Measurements from ENCODE around the gene TMEM263. TPM values are rescaled to one million over a fixed set of nuclear protein-coding genes. Genes with fewer than 3 reads are reported as not detected.
"Not testable (repeated sequence)": the region's sequence is repeated elsewhere in the genome, so short reads cannot be mapped to it uniquely, and the experiment has no call there.

Gene TMEM263
- total RNA-seq, 1 donor from 2014 or later: 160 TPM

DNA sequence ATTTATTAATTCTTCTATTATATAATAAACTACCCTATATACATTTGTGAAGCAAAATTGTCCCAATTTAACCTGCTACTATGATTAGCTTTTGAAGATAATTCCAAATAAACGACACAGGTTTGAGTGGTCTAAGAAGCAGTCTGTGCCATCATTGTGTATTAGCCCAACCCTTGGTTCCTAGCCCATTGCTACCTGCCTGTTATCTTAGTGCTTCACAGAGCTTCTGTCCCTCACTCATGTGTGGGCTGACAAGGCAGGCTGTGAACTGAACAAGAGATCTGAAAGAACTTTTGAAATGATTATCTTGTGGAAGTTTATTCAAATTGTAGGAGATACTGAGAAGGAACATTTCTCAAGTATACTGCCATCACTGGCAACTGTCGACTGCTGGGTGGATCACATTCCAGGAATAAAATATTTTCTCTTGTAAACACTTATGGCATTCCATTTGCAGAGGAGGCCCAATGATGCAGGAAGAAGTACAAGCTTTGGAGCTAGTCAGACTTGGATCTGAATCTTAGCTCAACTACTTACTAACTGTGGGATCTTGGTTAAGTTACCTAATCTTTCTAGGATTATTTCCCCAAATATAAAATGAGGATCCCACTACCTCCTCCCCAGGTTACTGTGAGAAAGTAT, 39.0 kb downstream of the TMEM263 start:
- no peak overlapping the region for H3K4me3 Mint-ChIP-seq (ENCODE audit: unreplicated experiment)
- DNase-seq (ENCODE audit: low read depth): peak; percentile 56
- FAIRE-seq: peak; percentile 23
- Histone ChIP-seq H3K36me3 (ENCODE audit: insufficient read depth, low read length) (peaks cover 7% of the 10 kb centered on the region), H3K4me3 (ENCODE audit: insufficient read depth, low read depth, low read length) (no peak overlapping the region), H3K27me3 (ENCODE audit: insufficient read depth, low read length) (no peaks in the 10 kb centered on the region), H3K27ac (ENCODE audit: low read depth, low read length) (no peak overlapping the region), H3K9ac (ENCODE audit: low read length) (no peak overlapping the region), H3K4me1 (ENCODE audit: insufficient read depth, low read length) (no peaks in the 10 kb centered on the region), H2AFZ (ENCODE audit: low read depth, low read length) (no peak overlapping the region), H3K4me2 (ENCODE audit: low read length) (peak overlapping the region; percentile 18), H4K20me1 (ENCODE audit: insufficient read depth, low read length) (no peaks in the 10 kb centered on the region), H3K9me3 (ENCODE audit: insufficient read depth, low read depth, low read length) (no peaks in the 10 kb centered on the region), H3K79me2 (ENCODE audit: insufficient read depth, low read length) (no peaks in the 10 kb centered on the region)
- H3K4me1 Mint-ChIP-seq (ENCODE audit: low read depth, unreplicated experiment): peaks cover 4% of the 10 kb centered on the region
- TF ChIP-seq EZH2 (IDR thresholded peaks at IDR 0.05; ENCODE audit: insufficient read depth, low read length): no peak
- TF ChIP-seq CTCF (IDR thresholded peaks at IDR 0.05; ENCODE audit: insufficient read depth, low read depth, low read length): no peak
- no peaks in the 10 kb centered on the region for H3K27me3 Mint-ChIP-seq (ENCODE audit: low read depth, unreplicated experiment)
- no peak overlapping the region for H3K27ac Mint-ChIP-seq (ENCODE audit: unreplicated experiment)
- no peaks in the 10 kb centered on the region for H3K9me3 Mint-ChIP-seq (ENCODE audit: unreplicated experiment)
- peaks cover 9% of the 10 kb centered on the region for H3K36me3 Mint-ChIP-seq (ENCODE audit: low read depth, unreplicated experiment)

- not testable (repeated sequence) for H3K4me1 Mint-ChIP-seq (ENCODE audit: low read depth, unreplicated experiment); FAIRE-seq; H3K79me2 ChIP-seq (ENCODE audit: insufficient read depth, low read length); H3K9me3 Mint-ChIP-seq (ENCODE audit: unreplicated experiment); H3K36me3 Mint-ChIP-seq (ENCODE audit: low read depth, unreplicated experiment); H3K4me3 ChIP-seq (ENCODE audit: insufficient read depth, low read depth, low read length); H2AFZ ChIP-seq (ENCODE audit: low read depth, low read length); DNase-seq (ENCODE audit: low read depth); H3K27ac Mint-ChIP-seq (ENCODE audit: unreplicated experiment); H3K9ac ChIP-seq (ENCODE audit: low read length); H3K4me3 Mint-ChIP-seq (ENCODE audit: unreplicated experiment); H3K27me3 ChIP-seq (ENCODE audit: insufficient read depth, low read length); H3K4me1 ChIP-seq (ENCODE audit: insufficient read depth, low read length); H3K4me2 ChIP-seq (ENCODE audit: low read length); H4K20me1 ChIP-seq (ENCODE audit: insufficient read depth, low read length); H3K36me3 ChIP-seq (ENCODE audit: insufficient read depth, low read length); H3K27me3 Mint-ChIP-seq (ENCODE audit: low read depth, unreplicated experiment); H3K27ac ChIP-seq (ENCODE audit: low read depth, low read length); H3K9me3 ChIP-seq (ENCODE audit: insufficient read depth, low read depth, low read length)
Measured at GRCh38 chr12:106996102-106996501, 40.4 kb downstream of the TMEM263 start.

DNA sequence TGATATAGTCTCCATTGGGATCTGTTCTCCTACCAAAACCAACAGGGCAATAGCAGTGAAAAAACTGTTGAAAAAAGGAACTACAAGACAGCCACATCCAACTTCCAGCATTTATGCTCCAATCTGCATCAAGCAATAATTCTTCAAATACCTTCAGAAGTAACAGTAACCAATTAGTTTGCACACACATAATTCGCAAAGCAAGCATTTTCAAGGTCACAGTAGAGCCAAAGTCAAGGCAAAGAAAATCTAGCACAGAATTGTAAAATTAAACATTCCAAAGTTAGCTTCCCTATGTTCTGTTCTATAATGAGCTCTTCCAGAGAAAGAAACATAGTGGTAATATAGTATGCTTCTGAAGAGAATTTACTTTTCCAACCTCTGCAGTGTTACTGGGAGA, 42.2 kb downstream of the TMEM263 start:
- no peak for FAIRE-seq
- peaks cover 7% of the 10 kb centered on the region for H3K36me3 ChIP-seq (ENCODE audit: insufficient read depth, low read length)
- no peak overlapping the region for H3K27ac Mint-ChIP-seq (ENCODE audit: unreplicated experiment)

More for the DNA sequence above, 42.2 kb downstream of the TMEM263 start:
- Mint-ChIP-seq H3K4me1 (ENCODE audit: low read depth, unreplicated experiment) (peaks cover 4% of the 10 kb centered on the region), H3K4me3 (ENCODE audit: unreplicated experiment) (no peak overlapping the region), H3K36me3 (ENCODE audit: low read depth, unreplicated experiment) (peaks cover 9% of the 10 kb centered on the region), H3K9me3 (ENCODE audit: unreplicated experiment) (no peaks in the 10 kb centered on the region), H3K27me3 (ENCODE audit: low read depth, unreplicated experiment) (no peaks in the 10 kb centered on the region)
- no peaks in the 10 kb centered on the region for H3K4me1 ChIP-seq (ENCODE audit: insufficient read depth, low read length)
- TF ChIP-seq EZH2 (IDR thresholded peaks at IDR 0.05; ENCODE audit: insufficient read depth, low read length): no peak
- no peak overlapping the region for H3K4me2 ChIP-seq (ENCODE audit: low read length)
- no peaks in the 10 kb centered on the region for H3K9me3 ChIP-seq (ENCODE audit: insufficient read depth, low read depth, low read length)
- no peak for DNase-seq (ENCODE audit: low read depth)
- H3K4me3 ChIP-seq (ENCODE audit: insufficient read depth, low read depth, low read length): no peak overlapping the region
- no peaks in the 10 kb centered on the region for H4K20me1 ChIP-seq (ENCODE audit: insufficient read depth, low read length)
- H3K27ac ChIP-seq (ENCODE audit: low read depth, low read length): no peak overlapping the region
- no peak overlapping the region for H2AFZ ChIP-seq (ENCODE audit: low read depth, low read length)
- no peaks in the 10 kb centered on the region for H3K27me3 ChIP-seq (ENCODE audit: insufficient read depth, low read length)
- H3K79me2 ChIP-seq (ENCODE audit: insufficient read depth, low read length): no peaks in the 10 kb centered on the region
- H3K9ac ChIP-seq (ENCODE audit: low read length): no peak overlapping the region
